Hematopoietic multipotent progenitor cell treated with erythropoietin and hydrocortisone succinate and interleukin-3 and kit ligand, for 6 days (in vitro differentiated cells): Measurements from ENCODE around the gene GSTK1.
"Not testable (repeated sequence)": the region's sequence is repeated elsewhere in the genome, so short reads cannot be mapped to it uniquely, and the experiment has no call there.

ENCODE experiments used
- DNase-seq: peaks from one replicate; pipeline ENCODE4 v3.0.0-alpha.2; 2015

The GSTK1 gene

GRCh38 chr7:143239813-143240212, 23.4 kb upstream of the GSTK1 start:
- DNase-seq = peak; percentile 41

DNA sequence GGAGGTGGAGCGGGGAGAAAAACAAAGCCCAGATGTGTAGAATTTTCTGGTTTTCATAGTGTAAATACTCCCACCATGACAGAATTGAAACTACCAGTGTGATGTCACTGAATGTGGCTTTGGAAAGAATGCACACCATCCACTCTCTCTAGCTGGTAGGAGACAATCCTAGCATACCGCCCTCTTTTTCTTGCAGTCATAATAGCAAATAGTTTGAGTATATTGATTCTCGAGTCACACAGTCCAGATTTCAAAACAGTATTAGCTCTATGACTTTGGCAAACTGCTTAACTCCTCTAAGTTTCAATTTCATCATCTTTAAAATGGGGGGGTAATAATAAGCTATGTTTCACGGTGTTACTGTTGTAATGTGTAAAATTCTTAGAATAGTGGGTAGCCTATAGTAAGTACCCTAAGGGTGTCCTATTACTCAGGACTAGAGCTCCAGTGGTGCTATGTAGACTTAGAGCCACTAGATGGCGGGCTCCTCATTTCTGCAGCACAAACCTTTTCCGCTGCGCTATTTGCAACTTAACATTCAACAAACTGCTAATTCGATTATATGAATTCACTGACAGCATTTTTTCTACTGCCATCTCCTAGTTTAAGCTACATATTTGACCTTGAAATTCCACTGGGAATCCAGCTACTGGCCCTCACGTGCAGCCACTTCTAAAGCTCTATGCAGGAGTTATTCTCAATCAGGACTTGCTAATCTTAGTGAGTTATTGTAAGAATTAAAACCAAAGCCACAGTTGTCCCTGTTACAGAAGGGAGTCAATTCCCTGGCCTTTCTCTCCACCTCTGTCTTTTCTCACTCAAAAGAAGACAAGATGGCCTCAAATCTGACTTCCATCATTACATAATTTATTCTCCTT, 22.7 kb upstream of the GSTK1 start:
- DNase-seq = peak; percentile 88

- DNase-seq = no peak
Observed at GRCh38 chr7:143242306-143242705, 20.9 kb upstream of the GSTK1 start.

- no peak for DNase-seq
Observed at GRCh38 chr7:143243111-143243510, 20.1 kb upstream of the GSTK1 start.

GRCh38 chr7:143243614-143244013, 19.6 kb upstream of the GSTK1 start:
- no peak for DNase-seq

DNA sequence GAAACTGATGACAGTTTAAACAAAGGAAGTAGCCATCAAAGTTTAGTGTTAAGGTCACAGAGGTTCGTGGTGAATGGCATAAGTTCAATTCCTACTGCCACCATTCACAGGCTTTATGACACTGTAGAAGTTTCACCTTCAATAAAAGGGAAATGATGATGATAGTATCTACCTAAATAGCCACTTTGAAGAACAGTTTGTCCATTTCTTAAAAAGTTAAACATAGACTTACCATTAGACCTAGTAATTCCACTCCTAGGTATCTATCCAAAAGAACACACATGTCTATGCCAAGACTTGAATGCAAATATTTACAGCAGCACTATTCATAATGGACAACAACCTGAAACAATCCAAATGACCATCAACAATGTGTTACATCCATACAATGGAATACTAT, 18.9 kb upstream of the GSTK1 start:
- DNase-seq = no peak

DNA sequence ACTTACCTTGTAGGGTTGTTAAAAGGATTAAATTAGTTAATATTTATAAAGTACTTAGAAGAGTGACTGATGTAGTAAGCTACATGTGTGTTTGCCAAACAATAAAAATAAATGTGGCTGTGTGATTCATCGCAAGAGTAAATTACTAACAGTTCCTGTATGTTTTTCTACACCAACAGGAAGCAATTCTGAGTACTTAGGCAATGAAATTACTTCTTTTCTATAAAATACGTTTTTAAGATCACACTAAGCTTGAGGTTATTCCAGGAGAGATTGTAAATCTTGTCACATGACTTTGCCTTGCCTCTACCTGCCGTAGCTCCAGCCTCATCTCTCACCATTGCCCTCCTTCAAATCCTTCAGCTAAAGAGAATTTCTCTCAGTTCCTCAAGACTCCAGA, 18.1 kb upstream of the GSTK1 start:
- DNase-seq = no peak

DNA sequence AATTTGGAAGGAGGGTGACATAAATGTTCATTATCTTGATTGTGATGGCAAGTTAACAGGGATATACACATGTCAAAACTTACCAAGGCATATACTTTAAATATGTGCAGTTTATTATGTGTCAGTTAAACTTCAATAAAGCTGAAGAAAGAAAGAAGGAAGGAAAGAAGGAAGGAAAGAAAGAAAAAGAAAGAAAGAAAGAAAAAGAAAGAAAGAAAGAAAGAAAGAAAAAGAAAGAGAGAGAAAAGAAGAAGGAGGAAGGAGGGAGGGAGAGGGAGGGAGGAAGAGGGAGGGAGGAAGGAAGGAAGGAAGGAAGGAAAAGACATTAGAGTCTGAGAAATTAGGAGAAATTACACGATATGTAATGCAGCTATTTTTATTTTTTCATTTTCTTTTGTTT, 15.9 kb upstream of the GSTK1 start:
- no peak for DNase-seq

GRCh38 chr7:143248761-143249354, 14.4 kb upstream of the GSTK1 start:
- DNase-seq = no peak

DNA sequence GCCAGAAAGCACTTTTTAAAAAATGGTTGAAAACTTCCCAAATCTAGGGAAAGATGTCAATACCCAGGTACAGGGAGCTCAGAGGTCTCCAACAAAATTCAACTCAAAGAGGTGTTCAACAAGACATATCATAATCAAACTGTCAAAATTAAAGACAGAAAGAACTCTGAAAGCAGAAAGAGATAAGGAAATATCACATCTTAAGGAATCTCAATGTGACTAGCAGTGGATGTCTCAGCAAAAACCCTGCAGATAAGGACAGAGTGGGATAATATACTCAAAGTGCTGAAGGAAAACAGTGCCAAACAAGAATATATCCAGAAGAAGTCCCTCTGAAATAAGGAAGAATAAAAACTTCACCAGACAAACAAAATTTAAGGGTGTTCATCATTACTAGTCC, 13.0 kb upstream of the GSTK1 start:
- no peak for DNase-seq

GRCh38 chr7:143250822-143251221, 12.4 kb upstream of the GSTK1 start:
- DNase-seq = no peak

GRCh38 chr7:143252006-143252405, 11.2 kb upstream of the GSTK1 start:
- no peak for DNase-seq

DNA sequence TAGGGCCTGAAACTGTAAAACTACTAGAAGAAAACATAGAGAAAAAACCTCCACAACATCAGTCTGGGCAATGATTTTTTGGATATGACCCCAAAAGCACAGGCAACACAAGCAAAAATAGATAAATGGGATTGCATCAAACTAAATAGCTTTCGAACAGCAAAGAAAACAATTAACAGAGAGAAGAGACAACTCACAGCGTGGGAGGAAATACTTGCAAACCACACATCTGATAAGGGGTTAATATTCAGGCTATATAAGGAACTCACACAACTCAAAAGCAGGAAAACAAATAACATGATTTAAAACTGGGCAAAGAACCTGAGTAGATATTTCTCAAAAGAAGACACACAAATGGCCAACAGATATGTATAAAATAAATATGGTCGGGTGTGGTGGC, 7.7 kb upstream of the GSTK1 start:
- DNase-seq = peak; percentile 41

DNA sequence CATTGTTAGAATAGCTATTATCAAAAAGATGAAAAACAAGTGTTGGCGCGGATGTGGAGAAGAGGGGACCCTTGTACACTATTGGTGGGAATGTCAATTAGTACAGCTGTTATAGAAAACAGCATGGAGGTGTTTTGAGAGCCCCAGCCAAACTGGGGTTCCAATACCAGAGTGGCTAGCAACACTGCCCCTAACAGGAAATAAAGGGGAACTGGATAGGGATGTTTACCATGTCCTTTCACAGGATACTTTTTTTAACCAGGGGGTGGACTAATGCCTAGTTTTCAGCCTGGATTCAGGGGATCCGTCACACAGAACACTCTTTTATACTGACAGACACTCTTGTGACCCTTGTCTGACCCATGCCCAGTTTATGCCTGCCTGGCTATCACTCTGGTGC, 6.9 kb upstream of the GSTK1 start:
- peak; percentile 43 for DNase-seq

GRCh38 chr7:143256932-143257331, 6.3 kb upstream of the GSTK1 start:
- no peak for DNase-seq

DNA sequence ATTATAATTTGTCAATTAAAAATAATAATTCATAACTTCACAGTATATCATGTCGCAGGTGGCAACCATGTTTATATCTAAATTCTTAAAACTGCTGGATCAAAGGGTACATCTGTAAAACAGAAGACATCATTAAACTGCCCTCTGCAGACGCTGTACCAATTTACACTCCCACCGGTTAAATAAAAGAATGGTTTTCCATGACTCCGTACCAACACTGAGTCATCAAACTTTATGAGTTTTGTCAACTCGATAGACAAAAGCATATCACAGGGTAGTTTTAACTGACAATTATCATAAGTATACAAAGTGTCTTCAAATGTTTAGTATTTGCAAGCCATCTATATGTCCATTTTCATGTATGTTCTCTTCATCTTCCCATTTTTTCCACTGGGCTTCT, 5.7 kb upstream of the GSTK1 start:
- no peak for DNase-seq

DNA sequence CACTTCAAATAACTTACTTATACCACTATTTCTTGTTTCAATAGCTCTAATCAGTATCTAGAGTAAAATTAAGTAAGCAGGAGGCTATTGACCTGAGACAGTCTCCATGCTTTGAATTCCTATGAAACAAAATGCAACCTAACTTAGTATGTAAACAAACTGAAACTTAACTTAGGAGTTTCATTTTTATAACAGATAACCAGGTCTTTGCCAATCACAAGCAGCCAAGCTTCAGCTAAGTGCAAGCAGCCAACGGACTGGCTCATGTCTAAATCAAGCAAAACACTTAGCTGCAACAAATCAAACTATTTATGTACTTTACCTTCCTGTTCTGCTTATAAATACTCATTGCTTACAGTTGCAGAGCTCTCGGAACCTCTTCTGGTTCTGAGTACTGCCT, 4.4 kb upstream of the GSTK1 start:
- peak; percentile 53 for DNase-seq

DNA sequence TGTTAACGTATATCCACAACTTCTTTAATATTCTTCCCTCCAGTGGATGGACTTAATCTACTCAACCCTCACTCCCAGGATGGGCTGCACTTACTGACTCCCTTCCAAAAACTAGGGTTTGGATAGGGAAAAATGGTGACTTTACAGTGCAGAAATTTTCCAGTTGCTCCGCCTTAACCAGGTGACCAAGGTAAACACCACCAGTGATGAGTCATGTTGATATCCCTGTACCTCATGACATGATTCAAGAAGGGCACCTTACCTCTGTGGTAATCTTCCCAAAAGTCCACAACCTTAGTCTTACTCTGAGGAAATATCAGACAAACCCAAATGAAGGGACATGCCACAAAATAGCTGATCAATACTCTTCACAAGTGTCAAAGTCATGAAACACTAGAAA, 3.5 kb upstream of the GSTK1 start:
- DNase-seq = no peak

GRCh38 chr7:143261901-143262300, 1.3 kb upstream of the GSTK1 start:
- no peak for DNase-seq

- DNase-seq = not testable (repeated sequence)
Observed at GRCh38 chr7:143264196-143264568, 941 bp downstream of the GSTK1 start.

GRCh38 chr7:143265017-143265693, 1.9 kb downstream of the GSTK1 start:
- DNase-seq = no peak

DNA sequence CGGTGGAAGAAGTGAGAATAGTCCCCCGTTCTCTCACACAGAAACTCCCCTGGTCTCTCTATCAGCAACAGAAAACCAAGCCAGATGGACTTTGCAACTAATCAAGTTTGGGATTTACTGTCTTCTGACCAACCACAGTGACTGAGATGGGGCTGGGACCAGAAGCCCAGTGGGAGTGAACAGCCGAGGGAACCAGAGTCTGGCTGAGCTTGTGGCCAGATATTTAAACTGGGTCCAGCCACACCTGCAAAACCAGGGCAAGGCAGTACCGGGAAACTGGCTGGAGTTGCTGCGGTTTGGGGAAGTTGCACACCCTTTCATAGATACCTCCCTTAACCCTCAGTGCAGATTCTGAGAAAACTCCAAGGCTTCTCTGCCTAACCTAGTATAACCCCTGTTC, 6.0 kb downstream of the GSTK1 start:
- no peak for DNase-seq

GRCh38 chr7:143271240-143271639, 8.0 kb downstream of the GSTK1 start:
- DNase-seq = no peak

GRCh38 chr7:143272871-143273270, 9.6 kb downstream of the GSTK1 start:
- DNase-seq = no peak
